Left hindlimb (tissue), 1 donor: Measurements from ENCODE around the gene CD300C.
A peak's percentile ranks its signal among the peaks of the same experiment; 100 is the strongest.
"Not testable (repeated sequence)": the region's sequence is repeated elsewhere in the genome, so short reads cannot be mapped to it uniquely, and the experiment has no call there.

Source experiments
- DNase-seq: peaks from one replicate; pipeline ENCODE4 v3.0.0-alpha.2; 2018

Gene CD300C

DNA sequence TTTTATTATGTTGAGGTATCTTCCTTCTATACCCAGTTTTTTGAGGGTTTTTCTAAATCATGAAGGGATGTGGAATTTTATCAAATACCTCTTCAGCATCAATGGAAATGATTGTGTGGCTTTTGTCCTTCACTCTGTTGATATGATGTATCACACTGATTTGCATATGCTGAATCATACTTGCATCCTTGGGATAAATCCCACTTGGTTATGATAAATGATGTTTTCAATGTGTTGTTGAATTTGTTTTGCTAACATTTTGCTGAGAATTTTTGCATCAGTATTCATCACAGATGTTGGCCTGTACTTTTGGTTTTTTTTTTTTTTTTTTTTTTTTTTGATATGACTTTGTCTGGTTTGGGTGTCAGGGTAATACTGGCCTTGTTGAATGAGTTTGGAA, 37.8 kb downstream of the CD300C start:
- DNase-seq: no peak

DNA sequence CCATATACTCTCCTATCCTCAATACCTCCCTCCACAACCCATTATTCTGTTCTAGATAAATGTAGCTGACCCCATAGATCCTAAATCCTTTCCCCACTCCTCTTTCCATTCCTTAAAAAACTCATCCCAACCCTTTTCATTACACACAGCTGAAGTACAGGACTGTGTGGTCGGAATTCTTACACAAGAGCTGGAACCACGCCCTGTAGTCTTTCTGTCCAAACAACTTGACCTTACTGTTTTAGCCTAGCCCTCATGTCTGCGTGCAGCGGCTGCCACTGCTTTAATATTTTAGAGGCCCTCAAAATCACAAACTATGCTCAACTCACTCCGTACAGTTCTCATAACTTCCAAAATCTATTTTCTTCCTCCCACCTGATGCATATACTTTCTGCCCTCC, 42.0 kb downstream of the CD300C start:
- DNase-seq: not testable (repeated sequence)

DNA sequence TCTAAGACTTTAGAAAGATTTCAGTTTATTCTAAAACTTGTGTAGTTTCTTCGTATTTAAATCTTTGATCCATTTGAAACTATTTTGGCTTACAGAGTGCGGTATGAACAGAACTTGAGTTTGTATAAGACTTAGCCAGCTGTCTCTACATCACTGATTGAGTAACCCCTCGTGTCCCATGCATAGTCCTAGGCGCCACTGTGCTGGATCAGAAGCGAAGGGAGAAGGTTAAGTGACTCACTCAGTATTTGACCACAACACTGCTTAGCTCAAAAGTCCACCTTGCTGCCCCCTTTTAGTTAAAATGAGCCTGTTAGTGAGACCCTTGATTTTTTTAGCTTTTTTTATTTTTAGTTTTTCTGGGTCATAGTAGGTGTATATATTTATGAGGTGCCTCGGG, 43.1 kb downstream of the CD300C start:
- no peak for DNase-seq

DNA sequence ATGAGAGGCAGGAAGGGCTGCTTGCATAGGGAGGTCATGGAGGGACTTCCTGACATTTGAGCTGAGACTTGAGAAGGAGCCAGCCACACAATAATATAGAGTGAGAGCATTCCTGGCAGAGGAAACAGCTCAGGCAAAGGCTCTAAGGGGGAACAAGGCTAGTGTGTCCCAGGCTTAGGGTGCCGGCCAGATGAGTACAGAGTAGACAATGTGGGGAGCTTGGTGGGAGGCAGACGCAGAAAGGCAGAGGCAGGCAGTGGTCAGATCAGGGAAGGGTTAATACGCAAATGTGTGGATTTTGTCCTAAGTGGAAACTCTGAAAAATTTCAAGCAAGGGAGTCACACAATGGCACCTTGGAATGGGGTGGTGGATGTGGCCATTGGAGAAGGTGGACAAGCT, 45.9 kb downstream of the CD300C start:
- DNase-seq: no peak

DNA sequence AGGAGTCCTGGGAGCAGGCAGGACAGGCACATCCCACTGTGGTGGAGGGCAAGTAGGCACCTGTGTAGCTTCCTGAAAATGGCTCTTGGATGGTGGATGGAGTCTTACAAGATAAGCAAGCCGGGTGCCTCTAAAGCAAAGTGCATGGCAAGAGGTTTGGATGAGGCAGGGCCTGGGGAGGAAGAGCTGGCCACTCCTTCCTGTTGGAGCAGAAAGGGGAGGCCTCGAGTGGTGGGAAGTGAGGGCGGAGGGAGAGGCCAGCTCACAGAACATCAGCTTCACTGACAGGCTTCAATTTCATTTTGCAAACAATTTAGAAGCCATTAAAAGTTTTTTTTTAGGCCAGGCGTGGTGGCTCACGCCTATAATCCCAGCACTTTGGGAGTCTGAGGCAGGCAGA, 48.4 kb downstream of the CD300C start:
- DNase-seq: no peak

DNA sequence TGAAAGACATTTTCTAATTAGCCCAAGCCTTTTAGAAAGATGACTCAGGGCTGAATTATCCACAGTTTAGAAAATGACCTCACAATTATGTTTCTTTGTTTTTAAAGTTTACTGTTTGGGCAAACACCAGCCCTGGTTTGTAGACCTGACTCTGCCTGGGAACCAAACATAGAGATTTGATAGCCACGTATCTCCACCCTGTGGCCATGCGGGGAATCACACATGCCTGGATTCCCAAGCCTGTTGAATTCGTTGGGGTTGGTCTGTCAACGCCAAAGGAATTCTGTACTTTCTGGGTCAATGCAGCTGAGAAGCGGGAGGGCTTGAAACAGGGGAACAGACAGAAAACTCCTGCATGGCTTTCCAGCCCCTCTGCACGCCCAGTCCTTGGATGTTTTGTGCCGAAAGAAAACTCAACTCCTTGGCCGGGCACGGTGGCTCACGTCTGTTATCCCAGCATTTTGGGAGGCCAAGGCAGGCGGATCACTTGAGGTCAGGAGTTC, 52.5 kb downstream of the CD300C start:
- DNase-seq: peak; percentile 64

DNA sequence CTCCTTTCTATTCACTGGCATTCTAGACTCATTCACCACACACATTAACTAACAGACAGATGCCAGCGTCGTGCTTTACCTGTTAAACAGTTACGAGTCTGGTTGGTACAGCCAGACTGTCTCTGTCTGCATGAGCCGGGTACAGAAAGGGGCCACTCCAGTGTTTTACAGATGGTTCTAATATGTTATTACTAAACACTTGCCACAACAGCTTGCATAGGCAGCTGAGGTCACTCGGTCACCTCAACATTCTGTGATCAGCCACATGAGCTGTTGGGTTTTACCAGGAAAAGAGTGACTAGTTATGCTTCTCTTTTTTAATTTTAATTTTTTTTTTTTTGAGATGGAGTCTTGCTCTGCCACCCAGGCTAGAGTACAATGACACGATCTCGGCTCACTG, 54.3 kb downstream of the CD300C start:
- no peak for DNase-seq
